Measurements from ENCODE around the gene UNCX.

GRCh38 chr7:1218541-1219165 is 14.0 kb upstream of the UNCX start:
- TF ChIP-seq MAX (IDR thresholded peaks at IDR 0.05; ENCODE audit: low read depth, low read length): no peak
- no peak for TF ChIP-seq CTCF (IDR thresholded peaks at IDR 0.05; ENCODE audit: low read depth, low read length)
- TF ChIP-seq POLR2A (IDR thresholded peaks at IDR 0.05; ENCODE audit: extremely low read depth, insufficient read length): no peak

Data from NB4 (cell line).